Fibroblast of skin of scalp (primary cell): ENCODE results near the gene SLC29A1.
"Not testable (repeated sequence)": the region's sequence is repeated elsewhere in the genome, so short reads cannot be mapped to it uniquely, and the experiment has no call there.

Experiments used
- DNase-seq: peaks from one replicate; pipeline ENCODE4 v3.0.0-alpha.2; 2013

Gene SLC29A1

DNA sequence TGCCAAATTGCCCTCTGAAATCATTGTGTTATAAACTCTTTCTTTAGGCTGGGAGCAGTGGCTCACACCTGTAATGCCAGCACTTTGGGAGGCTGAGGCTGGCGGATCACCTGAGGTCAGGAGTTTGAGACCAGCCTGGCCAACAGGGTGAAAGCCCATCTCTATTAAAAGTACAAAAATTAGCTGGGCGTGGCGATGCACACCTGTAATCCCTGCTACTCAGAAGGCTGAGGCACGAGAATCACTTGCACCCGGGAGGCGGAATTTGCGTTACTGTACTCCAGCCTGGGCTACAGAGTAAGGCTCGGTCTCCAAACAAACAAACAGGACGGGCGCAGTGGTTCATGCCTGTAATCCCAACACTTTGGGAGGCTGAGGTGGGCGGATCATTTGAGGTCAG lies 27.0 kb upstream of the SLC29A1 start:
- DNase-seq: not testable (repeated sequence)

DNA sequence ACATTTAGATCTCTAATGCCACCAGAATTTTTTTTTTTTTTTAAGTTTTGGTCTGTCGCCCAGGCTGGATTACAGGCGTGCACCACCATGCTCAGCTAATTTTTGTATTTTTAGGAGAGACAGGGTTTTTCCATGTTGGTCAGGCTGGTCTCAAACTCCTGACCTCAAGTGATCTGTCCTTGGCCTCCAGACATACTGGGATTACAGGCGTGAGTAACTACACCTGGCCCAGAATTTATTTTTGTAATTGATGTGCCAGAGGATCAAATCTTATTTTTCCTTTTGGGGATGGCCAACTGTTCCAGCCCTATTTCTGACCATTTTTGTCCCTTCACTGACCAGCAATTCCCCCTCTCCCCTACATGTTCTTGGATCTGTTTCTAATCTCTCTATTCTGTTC lies 24.7 kb upstream of the SLC29A1 start:
- DNase-seq: no peak

DNA sequence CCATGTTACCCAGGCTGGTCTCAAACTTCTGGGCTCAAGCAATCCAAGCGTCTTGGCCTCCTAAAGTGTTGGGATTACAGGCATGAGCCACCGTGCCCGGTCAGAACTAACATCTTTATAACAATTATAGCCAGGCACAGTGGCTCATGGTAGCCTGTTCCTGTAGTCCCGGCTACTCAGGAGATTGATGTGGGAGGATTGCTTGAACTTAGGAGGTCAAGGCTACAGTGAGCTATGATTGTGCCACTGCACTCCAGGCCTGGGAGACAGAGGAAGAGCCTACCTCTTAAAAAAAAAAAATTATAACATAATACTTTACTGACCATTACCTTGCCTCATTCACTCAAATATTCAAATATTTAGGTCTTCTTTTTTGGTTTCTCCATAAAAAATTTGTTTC lies 23.5 kb upstream of the SLC29A1 start:
- DNase-seq: no peak

DNA sequence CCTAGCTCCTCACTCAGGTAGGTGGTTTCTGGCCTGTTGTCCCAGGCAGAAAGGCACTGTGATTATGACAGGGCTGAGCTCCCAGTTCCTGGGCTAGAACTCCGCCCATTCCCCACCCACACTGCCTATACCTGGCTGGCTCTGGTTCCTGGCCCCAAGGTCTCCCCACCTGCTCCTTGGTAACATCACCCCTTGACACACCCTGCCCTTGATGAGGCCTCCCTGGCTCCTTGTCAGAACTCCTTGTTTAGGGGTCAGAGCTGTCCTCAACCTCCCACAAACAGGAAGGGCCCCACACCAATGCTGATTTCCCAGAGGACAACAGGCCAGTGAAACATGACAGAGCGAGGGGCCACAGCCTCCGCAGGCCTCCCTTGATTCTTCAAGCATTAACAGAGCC lies 22.2 kb upstream of the SLC29A1 start:
- DNase-seq: no peak

DNA sequence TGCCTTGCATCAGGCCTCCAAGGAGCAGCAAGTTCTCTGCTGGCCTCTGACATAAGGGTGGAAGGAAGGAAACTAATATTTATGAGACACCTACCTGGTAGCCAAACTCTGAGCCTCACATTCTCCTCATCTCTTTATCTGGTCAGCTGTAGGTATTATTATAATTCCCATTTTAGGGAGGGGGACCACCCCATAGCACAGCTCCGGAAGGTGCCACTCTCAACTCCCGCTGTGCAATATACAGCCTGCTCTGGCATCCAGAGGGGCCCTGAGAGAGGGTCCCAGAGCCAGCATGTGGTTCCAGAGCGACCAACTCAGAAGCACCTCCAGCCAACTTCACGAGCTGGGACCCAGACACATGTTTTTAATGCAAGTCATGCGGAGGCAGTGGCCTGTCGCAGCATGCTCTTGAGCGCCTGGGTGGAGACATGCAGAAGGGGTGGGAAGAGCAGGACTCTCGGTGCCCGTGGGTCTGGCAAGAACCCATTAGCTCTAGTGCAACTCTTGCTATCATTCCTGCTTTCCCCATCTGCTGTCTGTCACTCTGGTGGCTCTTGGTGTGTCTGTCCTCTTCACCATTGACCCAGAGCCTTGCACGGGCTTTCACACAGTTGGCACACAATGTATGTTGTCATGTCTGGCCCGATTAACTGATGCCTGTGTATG lies 21.6 kb upstream of the SLC29A1 start:
- no peak for DNase-seq

DNA sequence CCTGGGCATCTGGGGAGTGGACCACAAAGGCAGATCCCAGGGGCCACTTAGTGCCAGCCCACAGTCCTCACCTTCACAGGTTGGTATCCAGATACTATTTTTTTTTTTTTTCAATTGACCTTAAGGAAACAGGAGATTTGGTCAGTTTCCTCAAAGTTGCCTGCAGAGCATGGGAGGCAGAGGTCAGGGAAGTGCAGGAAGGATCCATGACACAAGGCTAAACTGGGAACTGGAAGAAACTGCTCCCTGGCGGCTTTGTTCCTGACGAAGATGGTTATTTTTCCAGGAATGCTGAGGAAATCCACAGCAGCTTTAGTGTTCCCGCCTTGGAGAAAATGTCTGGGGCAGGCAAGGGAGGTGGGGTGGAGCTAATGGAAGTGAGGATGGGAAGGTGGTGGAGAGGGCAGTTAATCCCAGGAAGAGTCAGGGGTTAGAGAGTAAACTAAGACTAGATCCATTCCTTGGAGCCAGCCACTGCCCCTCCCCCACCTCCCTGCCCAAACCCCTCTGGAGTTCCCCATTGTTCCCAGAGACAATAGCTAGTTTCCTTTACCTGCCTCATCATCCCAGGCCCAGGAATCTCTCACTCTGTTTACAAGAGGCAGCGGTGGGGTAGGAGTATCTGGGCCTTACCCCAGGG lies 20.9 kb upstream of the SLC29A1 start:
- no peak for DNase-seq

DNA sequence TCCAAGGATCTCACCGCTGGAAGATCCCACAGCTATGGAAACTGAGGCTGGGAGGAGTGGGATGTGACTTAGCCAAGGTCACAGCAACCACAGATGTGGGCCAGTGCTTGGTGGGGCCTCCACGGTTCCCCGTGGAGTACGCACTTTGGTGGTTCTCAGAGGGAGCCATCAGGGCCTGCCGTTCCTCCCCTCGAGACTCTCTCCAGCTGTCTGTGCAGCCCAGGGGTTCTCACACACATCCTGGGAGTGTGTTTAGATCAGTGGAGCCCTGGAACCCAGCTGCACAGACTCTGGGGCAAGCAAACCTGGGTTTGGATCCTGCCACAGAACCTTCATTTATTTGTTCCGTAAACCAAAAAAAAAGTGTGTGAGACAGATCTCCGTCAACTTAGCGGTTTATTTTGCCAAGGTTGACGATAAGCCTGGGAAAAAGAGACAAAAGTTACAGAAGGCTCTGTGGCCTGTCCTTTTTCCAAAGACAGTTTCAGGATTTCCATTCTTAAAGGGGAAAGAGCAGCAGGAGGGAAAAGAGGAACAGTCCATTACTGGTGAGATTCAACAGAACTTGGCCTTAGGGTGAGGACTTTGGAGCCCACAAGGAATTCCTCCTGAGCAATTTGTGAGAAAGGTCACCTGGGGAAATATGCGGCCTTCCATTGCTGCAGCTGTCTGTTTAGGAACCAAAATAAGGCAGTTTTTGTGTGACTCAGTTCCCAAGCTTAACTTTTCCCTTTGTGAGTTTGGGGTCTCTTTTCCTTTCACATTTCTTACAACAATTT lies 20.2 kb upstream of the SLC29A1 start:
- DNase-seq: no peak

DNA sequence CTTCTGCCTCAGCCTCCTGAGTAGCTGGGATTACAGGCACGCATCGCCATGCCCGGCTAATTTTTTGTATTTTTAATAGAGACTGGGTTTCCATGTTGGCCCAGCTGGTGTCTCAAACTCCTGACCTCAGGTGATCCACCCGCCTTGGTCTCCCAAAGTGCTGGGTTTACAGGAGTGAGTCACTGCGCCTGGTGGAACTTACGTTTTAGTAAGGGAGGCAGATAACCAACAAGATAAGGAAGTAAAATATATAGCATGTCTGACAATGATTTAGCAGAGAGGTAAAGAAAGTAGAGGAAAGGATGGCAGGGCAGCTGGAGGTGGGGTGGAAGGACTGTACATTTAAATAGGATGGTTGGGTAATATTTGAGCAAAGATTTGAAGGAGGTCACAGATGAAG lies 19.4 kb upstream of the SLC29A1 start:
- DNase-seq: no peak

DNA sequence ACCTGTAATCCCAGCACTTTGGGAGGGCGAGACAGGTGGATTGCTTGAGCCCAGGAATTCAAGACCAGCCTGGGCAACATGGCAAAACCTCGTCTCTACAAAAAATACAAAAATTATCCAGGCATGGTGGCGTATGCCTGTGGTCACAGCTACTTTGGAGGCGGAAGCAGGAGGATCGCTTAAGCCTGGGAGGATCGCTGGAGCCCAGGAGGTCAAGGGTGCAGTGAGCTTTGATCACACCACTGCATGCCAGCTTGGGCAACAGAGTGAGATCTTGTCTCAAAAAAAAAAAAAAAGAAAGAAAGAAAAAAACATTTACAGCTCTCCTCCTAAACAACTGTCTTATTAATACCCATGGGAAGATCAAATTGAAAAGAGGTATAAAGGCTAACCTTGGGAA lies 15.4 kb upstream of the SLC29A1 start:
- no peak for DNase-seq

DNA sequence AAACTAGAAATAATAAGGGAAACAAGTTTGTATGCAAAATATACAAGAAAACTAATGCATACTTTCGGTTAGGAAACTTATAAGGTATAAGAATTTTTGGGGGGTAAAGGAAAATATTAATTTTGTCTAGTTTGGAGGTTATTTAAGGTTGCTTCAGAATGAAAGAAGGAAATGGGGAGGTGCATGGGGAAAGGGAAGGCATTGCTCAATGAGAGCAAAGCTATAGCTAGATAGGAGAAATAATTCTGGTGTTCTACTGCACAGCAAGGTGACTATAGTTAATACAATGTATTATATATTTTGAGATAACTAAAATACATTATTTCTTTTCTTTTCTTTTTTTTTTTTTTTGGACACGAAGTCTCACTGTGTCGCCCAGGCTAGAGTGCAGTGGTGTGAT lies 12.1 kb upstream of the SLC29A1 start:
- DNase-seq: no peak

DNA sequence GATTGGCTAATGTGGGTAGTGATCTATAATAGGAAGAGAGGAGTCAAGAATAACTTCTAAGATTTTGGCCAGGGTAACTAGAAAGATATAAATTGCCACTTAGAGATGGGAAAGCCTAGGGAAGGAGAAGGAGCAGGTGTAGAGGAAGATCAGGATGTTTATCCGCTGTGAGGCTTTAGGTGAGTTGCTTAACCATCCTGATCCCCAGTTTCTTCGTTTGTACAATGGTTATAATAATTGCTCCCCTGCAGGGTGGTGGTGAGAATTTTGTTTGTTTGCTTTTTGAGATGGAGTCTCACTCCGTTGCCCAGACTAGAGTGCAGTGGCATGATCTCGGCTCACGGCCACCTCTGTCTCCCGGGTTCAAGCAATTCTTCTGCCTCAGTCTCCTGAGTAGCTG lies 9.1 kb upstream of the SLC29A1 start:
- no peak for DNase-seq

DNA sequence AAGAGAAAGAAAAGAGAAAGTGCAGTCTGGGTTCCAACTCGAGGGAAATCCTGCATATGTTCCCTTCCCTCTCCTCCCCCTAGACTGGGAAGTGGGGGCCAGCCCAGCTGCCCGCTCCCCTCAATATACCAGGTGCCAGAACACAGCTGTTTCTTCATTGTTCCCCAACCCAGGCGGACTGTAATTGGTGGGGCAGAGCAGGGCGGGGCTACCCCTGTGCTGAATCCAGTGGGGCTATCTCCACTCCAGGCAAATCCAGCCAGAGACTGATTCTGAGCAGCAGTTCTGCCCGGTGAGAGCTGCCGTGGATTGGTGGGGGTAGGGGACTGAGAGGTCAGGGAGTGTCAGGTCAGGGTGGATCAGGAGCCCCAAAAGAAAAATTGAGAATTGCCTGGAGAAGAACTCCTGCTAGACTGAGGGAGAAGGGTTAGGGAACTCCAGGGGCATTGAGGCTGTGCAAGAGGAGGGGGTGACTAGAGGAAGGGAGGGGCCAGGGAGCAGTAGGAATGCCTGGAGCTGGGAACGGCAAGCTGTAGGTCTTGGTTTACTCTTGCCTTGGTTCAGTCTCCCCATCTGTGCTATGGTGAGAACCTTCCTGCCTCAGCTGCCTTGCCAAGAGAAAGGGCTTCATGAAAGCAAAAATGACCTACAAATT lies 6.6 kb upstream of the SLC29A1 start, which contains the start of gene MYMX:
MYMX (plus strand) TSS at position 250 of the 655 bp plus-strand sequence. CDS start 546 bp downstream, outside the sequence.
- DNase-seq: no peak

DNA sequence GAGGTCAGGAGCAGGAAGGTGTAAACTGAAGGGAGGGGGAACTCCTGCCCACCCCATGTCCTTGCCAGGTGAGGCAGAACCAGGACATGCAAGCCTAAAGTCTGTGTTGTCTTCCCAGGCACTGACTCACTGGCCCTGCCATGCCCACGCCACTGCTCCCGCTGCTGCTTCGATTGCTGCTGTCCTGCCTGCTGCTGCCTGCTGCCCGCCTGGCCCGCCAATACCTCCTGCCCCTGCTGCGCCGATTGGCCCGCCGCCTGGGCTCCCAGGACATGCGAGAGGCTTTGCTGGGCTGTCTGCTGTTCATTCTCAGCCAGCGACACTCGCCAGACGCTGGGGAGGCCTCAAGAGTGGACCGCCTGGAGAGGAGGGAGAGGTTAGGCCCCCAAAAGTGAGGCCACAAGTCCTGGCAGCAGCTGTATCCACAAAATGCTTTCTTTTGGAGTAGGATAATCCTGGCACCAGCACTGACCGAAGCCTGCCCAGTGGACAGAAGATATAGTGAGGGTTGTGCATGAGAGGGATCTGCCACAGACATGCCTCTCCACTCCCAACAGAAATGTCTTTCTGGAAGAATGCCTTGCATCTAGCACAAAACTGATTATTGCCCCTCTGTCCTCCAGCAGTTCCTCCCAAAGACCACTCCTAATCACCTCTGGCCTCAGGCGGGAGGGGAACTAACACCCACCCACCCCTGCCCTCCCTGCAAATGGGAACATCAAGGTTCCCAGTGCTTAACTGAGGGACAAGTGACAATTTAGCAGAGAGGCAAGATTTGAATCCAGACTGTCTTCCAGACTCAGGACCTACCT lies 5.9 kb upstream of the SLC29A1 start:
- no peak for DNase-seq

DNA sequence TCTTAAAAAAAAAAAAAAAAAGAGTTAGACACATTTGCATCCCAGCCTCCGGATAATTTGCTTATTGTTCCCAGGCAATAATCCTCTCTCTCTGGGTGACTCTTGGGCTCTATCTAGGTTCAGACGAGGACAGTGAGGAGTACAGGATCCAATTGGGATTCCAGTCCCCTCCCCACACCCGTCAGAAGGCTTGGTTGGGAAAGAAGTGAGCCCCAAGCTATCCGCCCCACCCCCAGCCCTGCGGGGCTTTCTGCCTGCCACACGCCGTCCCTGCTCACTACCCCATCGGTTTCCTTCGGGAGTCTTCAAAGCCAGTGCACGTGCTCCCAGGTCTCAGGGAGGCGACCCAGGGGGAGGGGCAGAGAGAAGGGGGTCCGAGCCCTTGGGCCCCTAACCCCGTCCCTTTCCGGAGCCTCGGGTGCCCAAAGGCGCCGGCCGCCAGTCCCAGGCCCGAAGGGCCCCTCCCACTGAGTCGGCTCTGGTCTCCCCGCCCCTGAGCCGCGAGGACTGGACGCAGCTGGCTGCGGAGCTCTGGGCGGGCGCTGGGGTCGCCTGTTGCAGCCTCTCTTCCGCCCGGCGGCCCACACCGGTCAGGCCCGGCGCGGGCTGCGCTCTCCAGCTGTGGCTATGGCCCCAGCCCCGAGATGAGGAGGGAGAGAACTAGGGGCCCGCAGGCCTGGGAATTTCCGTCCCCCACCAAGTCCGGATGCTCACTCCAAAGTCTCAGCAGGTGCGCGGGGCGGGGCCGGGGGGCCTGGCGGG lies 4.2 kb upstream of the SLC29A1 start:
- DNase-seq: peak; percentile 32

DNA sequence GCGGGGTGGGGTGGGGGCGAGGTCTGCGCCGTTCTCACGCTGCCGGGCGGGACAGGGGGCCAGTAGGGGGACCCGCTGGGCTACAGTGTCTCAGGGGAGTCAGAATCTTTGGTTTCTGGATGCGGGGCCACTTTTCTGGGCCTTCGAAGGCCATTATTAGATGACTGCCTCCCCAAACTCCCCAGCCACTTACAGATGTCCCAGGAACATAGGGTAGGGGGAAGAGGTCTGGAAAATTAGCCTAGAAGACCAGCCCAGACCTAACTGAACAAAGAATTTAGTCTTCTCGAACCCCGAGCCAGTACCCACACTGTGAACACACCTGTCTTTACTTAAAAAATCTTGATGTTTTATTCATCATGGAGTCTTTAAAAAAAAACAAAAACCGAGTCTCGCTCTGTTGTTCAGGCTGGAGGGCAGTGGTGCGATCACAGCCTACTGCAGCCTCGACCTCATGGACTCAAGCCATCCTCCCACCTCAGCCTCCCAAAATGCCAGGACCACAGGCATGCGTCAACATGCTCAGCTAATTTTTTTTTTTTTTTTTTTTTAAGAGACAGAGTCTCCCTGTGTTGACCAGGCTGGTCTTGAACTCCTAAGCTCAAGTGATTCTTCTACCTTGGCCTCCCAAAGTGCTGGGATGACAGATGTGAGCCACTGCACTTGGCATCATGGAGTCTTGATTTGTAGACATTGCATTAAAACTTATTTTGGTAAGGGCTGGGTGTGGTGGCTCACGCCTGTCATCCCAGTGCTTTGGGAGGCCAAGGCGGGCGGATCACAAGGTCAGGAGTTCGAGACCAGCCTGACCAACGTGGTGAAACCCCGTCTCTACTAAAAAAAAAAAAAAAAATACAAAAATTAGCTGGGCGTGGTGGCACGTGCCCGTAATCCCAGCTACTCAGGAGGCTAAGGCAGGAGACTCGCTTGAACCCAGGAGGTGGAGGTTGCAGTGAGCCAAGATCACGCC lies 3.3 kb upstream of the SLC29A1 start:
- no peak for DNase-seq

DNA sequence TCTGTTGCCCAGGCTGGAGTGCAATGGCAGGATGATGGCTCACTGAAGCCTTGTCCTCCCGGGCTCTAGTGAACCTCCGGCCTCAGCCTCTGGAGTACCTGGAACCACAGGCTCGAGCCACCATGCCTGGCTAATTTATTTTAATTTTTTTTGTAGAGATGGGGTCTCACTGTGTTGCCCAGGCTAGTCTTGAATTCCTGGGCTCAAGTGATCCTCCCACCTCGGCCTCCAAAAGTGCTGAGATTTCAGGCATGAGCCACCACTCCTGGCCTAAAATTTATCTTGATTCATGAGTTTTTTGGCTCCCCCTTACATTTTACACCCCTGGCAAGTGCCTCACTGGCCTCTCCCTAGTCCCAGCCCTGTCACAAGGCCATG lies 2.5 kb upstream of the SLC29A1 start:
- no peak for DNase-seq

DNA sequence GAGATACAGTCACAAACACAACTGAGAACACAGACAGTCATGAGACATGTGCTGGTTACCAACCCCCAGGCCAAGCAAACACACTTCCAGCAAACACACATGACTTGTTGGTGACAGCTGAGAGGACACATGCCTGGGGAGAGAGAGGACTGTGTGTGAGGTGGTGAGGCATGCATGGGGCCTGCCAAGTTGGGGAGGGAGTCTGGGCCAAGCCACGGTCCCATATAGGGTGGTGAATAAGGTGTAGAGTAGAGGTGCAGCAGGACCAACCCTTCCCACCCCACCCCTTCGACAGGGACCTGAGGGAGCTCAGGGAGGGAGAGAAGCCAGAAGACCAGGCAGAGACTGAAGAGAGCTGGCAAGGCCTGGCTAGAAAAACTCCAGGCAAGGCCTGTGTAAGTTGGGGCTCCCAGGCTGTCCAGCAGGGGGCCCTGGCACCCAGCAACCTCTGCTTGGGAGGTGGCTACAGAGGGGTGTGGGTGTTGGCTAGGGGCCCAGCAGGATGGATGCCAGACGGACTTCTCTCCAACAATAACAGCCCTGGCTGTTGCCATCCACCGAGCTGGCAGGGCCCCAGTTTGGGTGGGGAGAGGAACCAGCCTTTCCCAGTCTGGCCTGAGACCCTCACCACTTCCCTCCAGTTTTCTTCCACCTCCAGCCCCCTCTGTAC lies 2.0 kb upstream of the SLC29A1 start:
- peak; percentile 87 for DNase-seq

DNA sequence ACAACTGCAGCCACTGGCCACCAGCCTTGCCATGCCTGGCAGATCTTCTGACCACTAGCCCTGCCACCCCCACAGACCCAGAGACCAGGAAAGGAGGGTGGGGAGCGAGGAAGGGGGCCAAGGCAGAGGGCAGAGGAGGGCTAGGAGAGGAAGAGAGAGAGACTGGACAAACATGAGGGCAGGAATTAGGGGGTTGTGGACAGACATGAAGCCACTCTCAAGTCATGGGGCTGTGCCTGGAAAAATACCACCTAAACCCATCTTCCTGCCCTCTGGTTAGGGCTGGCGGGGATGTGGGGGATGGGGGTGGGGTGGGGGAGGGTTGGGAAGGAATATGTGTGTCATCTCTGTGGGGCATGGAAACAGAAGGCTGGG lies 1.4 kb upstream of the SLC29A1 start:
- DNase-seq: no peak

DNA sequence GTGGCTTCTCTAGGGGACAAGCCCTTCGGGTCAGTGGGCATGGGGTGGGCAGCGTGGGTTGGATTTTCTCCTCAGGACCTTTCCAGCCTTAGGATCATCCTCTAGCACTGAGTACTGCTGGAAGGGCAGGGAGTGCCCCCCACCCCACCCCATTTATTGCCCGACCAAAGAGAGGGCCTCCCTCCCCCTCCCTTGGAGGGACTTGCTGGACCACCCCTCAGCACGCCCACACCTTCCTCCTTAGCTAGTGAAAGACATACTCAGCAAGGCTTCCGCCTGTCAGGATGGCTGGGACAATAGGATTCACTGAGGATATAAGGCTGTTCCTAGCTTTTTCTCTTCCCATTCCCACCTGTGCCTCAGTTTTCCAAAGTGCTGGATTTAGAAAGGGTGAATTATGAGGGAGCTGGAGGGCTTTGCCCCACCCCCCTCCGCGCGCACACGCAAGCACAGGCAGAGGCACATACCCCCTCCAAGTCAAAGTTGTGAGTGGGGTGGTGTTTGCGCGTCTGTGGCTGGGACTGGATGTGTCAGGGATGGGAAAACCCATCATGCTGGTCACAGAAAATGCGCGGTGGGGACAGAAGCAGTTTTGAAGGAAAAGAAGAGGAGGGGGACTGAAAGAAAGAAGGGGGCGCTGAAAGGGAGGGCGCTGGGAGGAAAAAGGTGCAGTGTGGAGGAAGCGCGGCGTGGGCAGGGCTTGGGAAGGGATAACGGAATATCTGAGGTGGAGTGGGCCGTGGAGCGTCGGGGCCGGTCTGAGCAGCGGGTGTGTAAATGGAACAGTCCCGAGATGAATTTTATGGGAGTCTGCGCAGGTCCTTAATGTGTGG lies 693 bp upstream of the SLC29A1 start:
- DNase-seq: no peak
